ENCODE results near the gene TRPT1.

Gene TRPT1

DNA sequence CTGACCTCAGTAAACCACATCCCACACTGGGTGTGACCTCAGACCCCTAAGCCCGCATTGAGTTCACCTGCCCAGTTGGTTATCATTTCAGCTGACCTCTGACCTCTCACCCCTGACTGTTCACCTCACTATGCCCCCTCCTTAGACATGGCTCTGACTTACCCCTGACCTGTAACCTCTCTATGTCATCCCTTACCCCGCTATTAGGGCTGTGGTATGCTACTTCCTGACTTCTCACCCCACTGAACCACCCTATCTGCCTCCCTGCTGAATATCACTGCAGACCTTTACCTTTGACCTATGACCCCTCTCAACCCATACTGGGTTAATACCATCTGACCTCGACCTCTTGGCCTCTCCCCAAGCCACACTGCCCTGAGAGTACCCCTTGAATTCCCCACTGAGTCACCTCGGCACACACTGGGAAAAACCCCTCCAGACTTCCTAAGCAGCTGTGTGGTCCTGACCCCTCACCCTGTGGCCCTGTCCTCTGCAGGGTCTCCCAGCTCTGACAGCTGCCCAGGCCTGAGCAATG is 33.6 kb upstream of the TRPT1 start:
- TF ChIP-seq ZFP3 (CRISPR knock-in tag; IDR thresholded peaks at IDR 0.05): no peak
- no peak for TF ChIP-seq TOX (CRISPR knock-in tag; IDR thresholded peaks at IDR 0.05; ENCODE audit: borderline replicate concordance)
- TF ChIP-seq, protein P1, sequence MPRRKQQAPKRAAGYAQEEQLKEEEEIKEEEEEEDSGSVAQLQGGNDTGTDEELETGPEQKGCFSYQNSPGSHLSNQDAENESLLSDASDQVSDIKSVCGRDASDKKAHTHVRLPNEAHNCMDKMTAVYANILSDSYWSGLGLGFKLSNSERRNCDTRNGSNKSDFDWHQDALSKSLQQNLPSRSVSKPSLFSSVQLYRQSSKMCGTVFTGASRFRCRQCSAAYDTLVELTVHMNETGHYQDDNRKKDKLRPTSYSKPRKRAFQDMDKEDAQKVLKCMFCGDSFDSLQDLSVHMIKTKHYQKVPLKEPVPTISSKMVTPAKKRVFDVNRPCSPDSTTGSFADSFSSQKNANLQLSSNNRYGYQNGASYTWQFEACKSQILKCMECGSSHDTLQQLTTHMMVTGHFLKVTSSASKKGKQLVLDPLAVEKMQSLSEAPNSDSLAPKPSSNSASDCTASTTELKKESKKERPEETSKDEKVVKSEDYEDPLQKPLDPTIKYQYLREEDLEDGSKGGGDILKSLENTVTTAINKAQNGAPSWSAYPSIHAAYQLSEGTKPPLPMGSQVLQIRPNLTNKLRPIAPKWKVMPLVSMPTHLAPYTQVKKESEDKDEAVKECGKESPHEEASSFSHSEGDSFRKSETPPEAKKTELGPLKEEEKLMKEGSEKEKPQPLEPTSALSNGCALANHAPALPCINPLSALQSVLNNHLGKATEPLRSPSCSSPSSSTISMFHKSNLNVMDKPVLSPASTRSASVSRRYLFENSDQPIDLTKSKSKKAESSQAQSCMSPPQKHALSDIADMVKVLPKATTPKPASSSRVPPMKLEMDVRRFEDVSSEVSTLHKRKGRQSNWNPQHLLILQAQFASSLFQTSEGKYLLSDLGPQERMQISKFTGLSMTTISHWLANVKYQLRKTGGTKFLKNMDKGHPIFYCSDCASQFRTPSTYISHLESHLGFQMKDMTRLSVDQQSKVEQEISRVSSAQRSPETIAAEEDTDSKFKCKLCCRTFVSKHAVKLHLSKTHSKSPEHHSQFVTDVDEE (CRISPR knock-in tag; IDR thresholded peaks at IDR 0.05): no peak
- no peak for TF ChIP-seq ZC3H10 (CRISPR knock-in tag; IDR thresholded peaks at IDR 0.05)
- TF ChIP-seq ISL1 (CRISPR knock-in tag; IDR thresholded peaks at IDR 0.05): no peak
- TF ChIP-seq, protein P2, sequence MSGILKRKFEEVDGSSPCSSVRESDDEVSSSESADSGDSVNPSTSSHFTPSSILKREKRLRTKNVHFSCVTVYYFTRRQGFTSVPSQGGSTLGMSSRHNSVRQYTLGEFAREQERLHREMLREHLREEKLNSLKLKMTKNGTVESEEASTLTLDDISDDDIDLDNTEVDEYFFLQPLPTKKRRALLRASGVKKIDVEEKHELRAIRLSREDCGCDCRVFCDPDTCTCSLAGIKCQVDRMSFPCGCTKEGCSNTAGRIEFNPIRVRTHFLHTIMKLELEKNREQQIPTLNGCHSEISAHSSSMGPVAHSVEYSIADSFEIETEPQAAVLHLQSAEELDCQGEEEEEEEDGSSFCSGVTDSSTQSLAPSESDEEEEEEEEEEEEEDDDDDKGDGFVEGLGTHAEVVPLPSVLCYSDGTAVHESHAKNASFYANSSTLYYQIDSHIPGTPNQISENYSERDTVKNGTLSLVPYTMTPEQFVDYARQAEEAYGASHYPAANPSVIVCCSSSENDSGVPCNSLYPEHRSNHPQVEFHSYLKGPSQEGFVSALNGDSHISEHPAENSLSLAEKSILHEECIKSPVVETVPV (CRISPR knock-in tag; IDR thresholded peaks at IDR 0.05): no peak
- TF ChIP-seq ZNF565 (CRISPR knock-in tag; conservative IDR thresholded peaks at IDR 0.05; ENCODE audit: low read depth): no peak
- ATAC-seq: no peak

DNA sequence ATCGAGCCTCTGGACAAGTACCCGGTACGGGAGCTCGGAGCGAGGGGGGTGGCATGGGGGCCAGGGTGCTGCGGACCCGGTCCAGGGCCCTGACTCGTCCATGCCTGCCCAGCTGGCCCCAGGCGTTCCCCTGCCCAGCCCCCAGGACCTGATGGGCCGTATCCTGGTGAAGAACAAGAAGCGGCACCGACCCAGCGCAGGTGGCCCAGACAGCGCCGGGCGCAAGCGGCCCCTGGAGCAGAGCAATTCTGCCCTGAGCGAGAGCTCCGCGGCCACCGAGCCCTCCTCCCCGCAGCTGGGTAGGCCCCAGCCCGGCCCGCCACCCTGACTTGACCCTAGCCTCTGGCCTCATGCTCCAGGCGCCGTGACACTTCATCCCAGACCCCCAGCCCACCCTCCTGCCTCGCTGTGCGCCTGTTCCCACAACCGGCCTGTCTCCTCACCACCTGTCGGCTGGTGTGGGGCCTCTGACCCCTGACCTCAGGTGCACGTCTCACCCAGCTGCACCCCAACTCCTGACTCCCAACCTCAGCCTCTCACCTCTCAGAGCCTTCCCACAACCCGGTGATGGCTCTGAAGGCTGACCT is 33.1 kb upstream of the TRPT1 start:
- no peak for TF ChIP-seq ZFP3 (CRISPR knock-in tag; IDR thresholded peaks at IDR 0.05)
- TF ChIP-seq ZFP30 (CRISPR knock-in tag; IDR thresholded peaks at IDR 0.05): no peak
- TF ChIP-seq, protein P1 (CRISPR knock-in tag; IDR thresholded peaks at IDR 0.05): no peak
- TF ChIP-seq RARB (CRISPR knock-in tag; IDR thresholded peaks at IDR 0.05): no peak
- no peak for TF ChIP-seq ZNF565 (CRISPR knock-in tag; conservative IDR thresholded peaks at IDR 0.05; ENCODE audit: low read depth)
- ATAC-seq: no peak

DNA sequence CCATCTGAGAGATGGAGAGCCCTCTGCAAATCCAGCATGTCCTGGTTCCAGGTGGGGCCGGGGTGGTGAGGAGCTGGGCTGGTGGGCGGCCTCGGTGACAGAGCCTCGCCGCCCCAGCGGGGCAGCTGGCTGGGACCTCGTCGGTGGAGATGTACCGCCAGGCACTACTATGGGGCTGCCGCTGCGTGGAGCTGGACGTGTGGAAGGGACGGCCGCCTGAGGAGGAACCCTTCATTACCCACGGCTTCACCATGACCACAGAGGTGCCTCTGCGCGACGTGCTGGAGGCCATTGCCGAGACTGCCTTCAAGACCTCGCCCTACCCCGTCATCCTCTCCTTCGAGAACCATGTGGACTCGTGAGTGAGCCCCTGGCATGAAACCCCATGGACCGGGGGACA is 32.4 kb upstream of the TRPT1 start:
- ATAC-seq: no peak
- TF ChIP-seq, protein P2 (CRISPR knock-in tag; IDR thresholded peaks at IDR 0.05): no peak
- no peak for TF ChIP-seq SNAI2 (CRISPR knock-in tag; IDR thresholded peaks at IDR 0.05)
- TF ChIP-seq GLIS3 (CRISPR knock-in tag; IDR thresholded peaks at IDR 0.05): no peak
- TF ChIP-seq, protein P3, sequence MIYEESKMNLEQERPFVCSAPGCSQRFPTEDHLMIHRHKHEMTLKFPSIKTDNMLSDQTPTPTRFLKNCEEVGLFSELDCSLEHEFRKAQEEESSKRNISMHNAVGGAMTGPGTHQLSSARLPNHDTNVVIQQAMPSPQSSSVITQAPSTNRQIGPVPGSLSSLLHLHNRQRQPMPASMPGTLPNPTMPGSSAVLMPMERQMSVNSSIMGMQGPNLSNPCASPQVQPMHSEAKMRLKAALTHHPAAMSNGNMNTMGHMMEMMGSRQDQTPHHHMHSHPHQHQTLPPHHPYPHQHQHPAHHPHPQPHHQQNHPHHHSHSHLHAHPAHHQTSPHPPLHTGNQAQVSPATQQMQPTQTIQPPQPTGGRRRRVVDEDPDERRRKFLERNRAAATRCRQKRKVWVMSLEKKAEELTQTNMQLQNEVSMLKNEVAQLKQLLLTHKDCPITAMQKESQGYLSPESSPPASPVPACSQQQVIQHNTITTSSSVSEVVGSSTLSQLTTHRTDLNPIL (CRISPR knock-in tag; IDR thresholded peaks at IDR 0.05; ENCODE audit: low read depth): no peak
- TF ChIP-seq, protein P4, sequence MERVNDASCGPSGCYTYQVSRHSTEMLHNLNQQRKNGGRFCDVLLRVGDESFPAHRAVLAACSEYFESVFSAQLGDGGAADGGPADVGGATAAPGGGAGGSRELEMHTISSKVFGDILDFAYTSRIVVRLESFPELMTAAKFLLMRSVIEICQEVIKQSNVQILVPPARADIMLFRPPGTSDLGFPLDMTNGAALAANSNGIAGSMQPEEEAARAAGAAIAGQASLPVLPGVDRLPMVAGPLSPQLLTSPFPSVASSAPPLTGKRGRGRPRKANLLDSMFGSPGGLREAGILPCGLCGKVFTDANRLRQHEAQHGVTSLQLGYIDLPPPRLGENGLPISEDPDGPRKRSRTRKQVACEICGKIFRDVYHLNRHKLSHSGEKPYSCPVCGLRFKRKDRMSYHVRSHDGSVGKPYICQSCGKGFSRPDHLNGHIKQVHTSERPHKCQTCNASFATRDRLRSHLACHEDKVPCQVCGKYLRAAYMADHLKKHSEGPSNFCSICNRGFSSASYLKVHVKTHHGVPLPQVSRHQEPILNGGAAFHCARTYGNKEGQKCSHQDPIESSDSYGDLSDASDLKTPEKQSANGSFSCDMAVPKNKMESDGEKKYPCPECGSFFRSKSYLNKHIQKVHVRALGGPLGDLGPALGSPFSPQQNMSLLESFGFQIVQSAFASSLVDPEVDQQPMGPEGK (CRISPR knock-in tag; IDR thresholded peaks at IDR 0.05; ENCODE audit: borderline replicate concordance): no peak
- no peak for TF ChIP-seq BACH2 (CRISPR knock-in tag; IDR thresholded peaks at IDR 0.05; ENCODE audit: borderline replicate concordance)
- no peak for TF ChIP-seq ESRRG (CRISPR knock-in tag; IDR thresholded peaks at IDR 0.05)
- no peak for TF ChIP-seq ZNF8 (CRISPR knock-in tag; IDR thresholded peaks at IDR 0.05)
- no peak for TF ChIP-seq TCF4 (CRISPR knock-in tag; IDR thresholded peaks at IDR 0.05; ENCODE audit: borderline replicate concordance)
- TF ChIP-seq ARNTL (CRISPR knock-in tag; IDR thresholded peaks at IDR 0.05; ENCODE audit: borderline replicate concordance, low read depth): no peak
- TF ChIP-seq, protein P5, sequence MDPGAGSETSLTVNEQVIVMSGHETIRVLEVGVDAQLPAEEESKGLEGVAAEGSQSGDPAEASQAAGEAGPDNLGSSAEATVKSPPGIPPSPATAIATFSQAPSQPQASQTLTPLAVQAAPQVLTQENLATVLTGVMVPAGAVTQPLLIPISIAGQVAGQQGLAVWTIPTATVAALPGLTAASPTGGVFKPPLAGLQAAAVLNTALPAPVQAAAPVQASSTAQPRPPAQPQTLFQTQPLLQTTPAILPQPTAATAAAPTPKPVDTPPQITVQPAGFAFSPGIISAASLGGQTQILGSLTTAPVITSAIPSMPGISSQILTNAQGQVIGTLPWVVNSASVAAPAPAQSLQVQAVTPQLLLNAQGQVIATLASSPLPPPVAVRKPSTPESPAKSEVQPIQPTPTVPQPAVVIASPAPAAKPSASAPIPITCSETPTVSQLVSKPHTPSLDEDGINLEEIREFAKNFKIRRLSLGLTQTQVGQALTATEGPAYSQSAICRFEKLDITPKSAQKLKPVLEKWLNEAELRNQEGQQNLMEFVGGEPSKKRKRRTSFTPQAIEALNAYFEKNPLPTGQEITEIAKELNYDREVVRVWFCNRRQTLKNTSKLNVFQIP (CRISPR knock-in tag; IDR thresholded peaks at IDR 0.05; ENCODE audit: borderline replicate concordance, low read depth): no peak
- no peak for TF ChIP-seq CSDC2 (CRISPR knock-in tag; IDR thresholded peaks at IDR 0.05)
